Endothelial cell of umbilical vein (primary cell): ENCODE measurements around the gene KAT6B. TPM values are rescaled to one million over a fixed set of nuclear protein-coding genes. Genes with fewer than 3 reads are reported as not detected.
A peak's percentile ranks its signal among the peaks of the same experiment; 100 is the strongest.

Source experiments
- BruUV-seq: library from RNA; stranded (reverse); fragments of 400-500 nt; replicated peaks from 2 replicates; lab custom pipeline; 2021; lab: Mats Ljungman, UMichigan
- CTCF ChIA-PET: fragments of 300-600, 350-600 bp; sonication (Branson Sonifier 250); formaldehyde crosslinking; loops from one replicate; lab custom pipeline; 2021; ENCODE audit warnings: antibody characterized with exemption, inconsistent platforms; lab: Charles Lee
- POLR2A ChIA-PET: fragments of 300-600, 350-600 bp; sonication (Branson Sonifier 250); formaldehyde crosslinking; loops from one replicate; lab custom pipeline; 2021; ENCODE audit warnings: antibody characterized with exemption, inconsistent platforms; lab: Charles Lee
- DNase-seq: peaks from one replicate; pipeline ENCODE4 v3.0.0-alpha.2; 2011; ENCODE audit warnings: low read depth, low spot score
- FAIRE-seq: peaks from 2 replicates; lab custom pipeline; 2011; peaks lifted over from hg19 to GRCh38; lab: Jason Lieb, UNC
- H2AFZ ChIP-seq: 2 replicates; pipeline ENCODE4 v1.6.0; 2012; ENCODE audit warnings: low read depth, low read length, control low read depth, inconsistent platforms
- H3K27ac ChIP-seq: 2 replicates; pipeline ENCODE4 v1.5.1; 2011; ENCODE audit warnings: low read depth, mild to moderate bottlenecking, control low read depth, low read length, moderate library complexity; ENCODE audit not compliant: insufficient read depth
- H3K27me3 ChIP-seq, 2 experiments: 2 replicates each; pipeline versions ENCODE4 v1.6.0 to v1.6.1; 2011; ENCODE audit warnings: low read length in 2 of 2, mixed read lengths in 1 of 2; ENCODE audit not compliant: control insufficient read depth in 2 of 2, insufficient read depth in 2 of 2
- H3K36me3 ChIP-seq, 2 experiments: 2 replicates in 1 of 2; 3 replicates in 1 of 2; pipeline ENCODE4 v1.5.1; 2011; ENCODE audit warnings: low read length in 2 of 2, mild to moderate bottlenecking in 1 of 2, moderate library complexity in 1 of 2; ENCODE audit not compliant: control insufficient read depth in 2 of 2, insufficient read depth in 2 of 2; ENCODE audit errors: extremely low read depth in 1 of 2
- H3K4me1 ChIP-seq: 3 replicates; pipeline ENCODE4 v1.5.1; 2011; ENCODE audit warnings: mild to moderate bottlenecking, low read length; ENCODE audit not compliant: control insufficient read depth, insufficient read depth; ENCODE audit errors: extremely low read depth
- H3K4me2 ChIP-seq: 2 replicates; pipeline ENCODE4 v1.6.1; 2011; ENCODE audit warnings: low read length, control low read depth, mixed read lengths; ENCODE audit not compliant: insufficient read depth
- H3K4me3 ChIP-seq, 3 experiments: fragments of 200-600 bp in 1 of 3; sonication (generic), shearing (Covaris generic) in 1 of 3; replicated peaks in 1 of 3; 2 replicates each; pipeline ENCODE4 v1.5.1; 2011 to 2016; ENCODE audit warnings: control low read depth in 3 of 3, low read length in 3 of 3, mild to moderate bottlenecking in 2 of 3, inconsistent platforms in 1 of 3, low read depth in 1 of 3, moderate library complexity in 1 of 3; ENCODE audit not compliant: insufficient read depth in 1 of 3
- H3K79me2 ChIP-seq: 2 replicates; pipeline ENCODE4 v1.6.0; 2012; ENCODE audit warnings: low read length, inconsistent platforms; ENCODE audit not compliant: control insufficient read depth, insufficient read depth
- H3K9ac ChIP-seq: replicated peaks from 2 replicates; pipeline ENCODE3; 2011; ENCODE audit warnings: low read length, control low read depth; ENCODE audit not compliant: insufficient read depth; ENCODE audit errors: extremely low read depth
- H3K9me1 ChIP-seq: replicated peaks from 3 replicates; pipeline ENCODE4 v1.6.0; 2011; ENCODE audit warnings: mild to moderate bottlenecking, low read length; ENCODE audit not compliant: control insufficient read depth, insufficient read depth; ENCODE audit errors: extremely low read depth
- H3K9me3 ChIP-seq: replicated peaks from 2 replicates; pipeline ENCODE4 v1.5.1; 2012; ENCODE audit warnings: low read length, inconsistent platforms; ENCODE audit not compliant: control insufficient read depth, insufficient read depth
- H4K20me1 ChIP-seq: replicated peaks from 2 replicates; pipeline ENCODE3; 2011; ENCODE audit warnings: mild to moderate bottlenecking, low read length; ENCODE audit not compliant: control insufficient read depth, insufficient read depth; ENCODE audit errors: extremely low read depth
- EZH2 ChIP-seq: IDR thresholded peaks from 2 replicates; pipeline ENCODE4 v1.6.1; 2012; ENCODE audit warnings: borderline replicate concordance, low read depth, mild to moderate bottlenecking, moderate library complexity, low read length, inconsistent platforms; ENCODE audit not compliant: severe bottlenecking
- FOS ChIP-seq: IDR thresholded peaks from 2 replicates; pipeline ENCODE4 v1.6.1; 2011; ENCODE audit warnings: mild to moderate bottlenecking, low read length, moderate library complexity, borderline replicate concordance; ENCODE audit not compliant: insufficient read depth
- GATA2 ChIP-seq: IDR thresholded peaks from 2 replicates; pipeline ENCODE4 v1.7.0; 2011; ENCODE audit warnings: low read depth, mild to moderate bottlenecking, moderate library complexity, mixed read lengths, low read length; ENCODE audit not compliant: insufficient read length, insufficient read depth
- JUN ChIP-seq: IDR thresholded peaks from 2 replicates; pipeline ENCODE4 v1.6.1; 2011; ENCODE audit warnings: borderline replicate concordance, low read depth; ENCODE audit not compliant: insufficient read length, insufficient read depth
- MYC ChIP-seq: IDR thresholded peaks from one replicate; pipeline ENCODE4 v1.6.1; 2011; ENCODE audit warnings: mild to moderate bottlenecking, low read depth, low read length
- POLR2A ChIP-seq: IDR thresholded peaks from 2 replicates; pipeline ENCODE4 v1.6.1; 2012; ENCODE audit warnings: low read depth, mild to moderate bottlenecking, control low read depth, low read length
- POLR2AphosphoS5 ChIP-seq: IDR thresholded peaks from 2 replicates; pipeline ENCODE4 v1.6.1; 2012; ENCODE audit warnings: low read depth, mild to moderate bottlenecking, control low read depth, low read length, moderate library complexity; ENCODE audit not compliant: insufficient read depth
- dilution Hi-C: fragments of 300-500 bp; cut with MboI; formaldehyde crosslinking; loops from one replicate; pipeline ENCODE4 v1.15.0; 2019; ENCODE audit warnings: low sequenced_read_pairs; ENCODE audit not compliant: extremely low pct_ligation_motif_present
- intact Hi-C: fragments of 100-400 bp; cut with micrococcal nuclease; formaldehyde crosslinking; loops from one replicate; pipeline ENCODE4 v1.10.0; 2022
- polyA plus RNA-seq, 4 experiments: library from polyadenylated mRNA; depleted of rRNA in 3 of 4; stranded (reverse) in 3 of 4; unstranded in 1 of 4; fragments of >200 nt; gene quantifications; 2 replicates each; pipeline versions ENCODE4 v1.2.1 to v1.2.3, GENCODE V29; 2011 to 2012; ENCODE audit warnings: missing spikeins in 1 of 4
- total RNA-seq: library from RNA; stranded (reverse); gene quantifications from 2 replicates; pipeline ENCODE4 v1.2.3, GENCODE V29; 2021
- TF ChIP-seq, protein P1 (sequence below), 2 donors: IDR thresholded peaks; 1 replicate in 1 of 2; 2 replicates in 1 of 2; pipeline ENCODE4 v1.5.1; 2011; ENCODE audit warnings: low read length in 2 of 2, mild to moderate bottlenecking in 2 of 2, moderate library complexity in 2 of 2, control low read depth in 1 of 2, inconsistent platforms in 1 of 2, low read depth in 1 of 2; ENCODE audit not compliant: insufficient read depth in 1 of 2; ENCODE audit errors: extremely low read depth in 1 of 2
- TF ChIP-seq, protein P2 (sequence below): IDR thresholded peaks from 2 replicates; pipeline ENCODE4 v1.6.1; 2011; ENCODE audit not compliant: insufficient read depth, insufficient read length

Gene KAT6B
- total and polyA plus RNA-seq, 2 donors (not counting 3 experiments of a cell fraction or from before 2014, with no cell fraction given), result 4.5 to 17.0 TPM

GRCh38 chr10:75070476-75070875, 244.1 kb downstream of the KAT6B start:
- intact Hi-C loops, result no loop called here
- FAIRE-seq, result no peak

GRCh38 chr10:75070961-75071428, 244.6 kb downstream of the KAT6B start:
- no peak overlapping the region for H3K27ac ChIP-seq
- no peaks in the 10 kb centered on the region for H3K9me3 ChIP-seq
- ChIA-PET CTCF (interaction anchor here (1.6 kb wide), 1 partner anchor 827 kb away, joined by 4 read pairs; no protein-coding TSS in a partner anchor), POLR2A (no interaction called here)
- FAIRE-seq (peak; percentile 49), DNase-seq (peak; percentile 47)
- no peak overlapping the region for H3K4me3 ChIP-seq
- no peaks in the 10 kb centered on the region for H3K79me2 ChIP-seq
- TF ChIP-seq, protein P1, sequence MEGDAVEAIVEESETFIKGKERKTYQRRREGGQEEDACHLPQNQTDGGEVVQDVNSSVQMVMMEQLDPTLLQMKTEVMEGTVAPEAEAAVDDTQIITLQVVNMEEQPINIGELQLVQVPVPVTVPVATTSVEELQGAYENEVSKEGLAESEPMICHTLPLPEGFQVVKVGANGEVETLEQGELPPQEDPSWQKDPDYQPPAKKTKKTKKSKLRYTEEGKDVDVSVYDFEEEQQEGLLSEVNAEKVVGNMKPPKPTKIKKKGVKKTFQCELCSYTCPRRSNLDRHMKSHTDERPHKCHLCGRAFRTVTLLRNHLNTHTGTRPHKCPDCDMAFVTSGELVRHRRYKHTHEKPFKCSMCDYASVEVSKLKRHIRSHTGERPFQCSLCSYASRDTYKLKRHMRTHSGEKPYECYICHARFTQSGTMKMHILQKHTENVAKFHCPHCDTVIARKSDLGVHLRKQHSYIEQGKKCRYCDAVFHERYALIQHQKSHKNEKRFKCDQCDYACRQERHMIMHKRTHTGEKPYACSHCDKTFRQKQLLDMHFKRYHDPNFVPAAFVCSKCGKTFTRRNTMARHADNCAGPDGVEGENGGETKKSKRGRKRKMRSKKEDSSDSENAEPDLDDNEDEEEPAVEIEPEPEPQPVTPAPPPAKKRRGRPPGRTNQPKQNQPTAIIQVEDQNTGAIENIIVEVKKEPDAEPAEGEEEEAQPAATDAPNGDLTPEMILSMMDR (IDR thresholded peaks at IDR 0.05; ENCODE audit: extremely low read depth in 1 of 2, insufficient read depth in 1 of 2, low read depth in 1 of 2, low read length in 2 of 2), result no peak
- no peak for TF ChIP-seq POLR2A
- TF ChIP-seq MYC, result no peak
- TF ChIP-seq JUN, result no peak
- no peak for TF ChIP-seq FOS
- TF ChIP-seq EZH2, result no peak
- no peak for TF ChIP-seq GATA2
- TF ChIP-seq, protein P2, sequence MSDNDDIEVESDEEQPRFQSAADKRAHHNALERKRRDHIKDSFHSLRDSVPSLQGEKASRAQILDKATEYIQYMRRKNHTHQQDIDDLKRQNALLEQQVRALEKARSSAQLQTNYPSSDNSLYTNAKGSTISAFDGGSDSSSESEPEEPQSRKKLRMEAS, result no peak
- no peak for TF ChIP-seq POLR2AphosphoS5
- BruUV-seq, result no TSS peak
- no peaks in the 10 kb centered on the region for H3K9me1 ChIP-seq
- no peaks in the 10 kb centered on the region for H3K4me1 ChIP-seq
- intact Hi-C loops (no loop called here), dilution Hi-C loops (no loop called here)
- H3K36me3 ChIP-seq, result no peaks in the 10 kb centered on the region
- no peaks in the 10 kb centered on the region for H3K27me3 ChIP-seq
- no peak overlapping the region for H3K9ac ChIP-seq
- no peak overlapping the region for H3K4me2 ChIP-seq
- H4K20me1 ChIP-seq, result no peaks in the 10 kb centered on the region
- no peak overlapping the region for H2AFZ ChIP-seq

More at GRCh38 chr10:75070476-75070875, 244.1 kb downstream of the KAT6B start:
- Histone ChIP-seq H3K4me2 (no peak overlapping the region), H3K4me1 (no peaks in the 10 kb centered on the region), H3K9ac (no peak overlapping the region), H3K36me3 (no peaks in the 10 kb centered on the region), H3K9me1 (no peaks in the 10 kb centered on the region), H3K4me3 (no peak overlapping the region), H3K27me3 (no peaks in the 10 kb centered on the region), H2AFZ (no peak overlapping the region), H3K79me2 (no peaks in the 10 kb centered on the region), H3K27ac (no peak overlapping the region), H3K9me3 (no peaks in the 10 kb centered on the region), H4K20me1 (no peaks in the 10 kb centered on the region)
- no peak for DNase-seq
- CTCF ChIA-PET, result interaction anchor here (1.6 kb wide), 1 partner anchor 827 kb away, joined by 4 read pairs; no protein-coding TSS in a partner anchor
- TF ChIP-seq JUN, result no peak
- TF ChIP-seq, protein P2, result no peak
- POLR2A ChIA-PET, result no interaction called here
- dilution Hi-C loops, result no loop called here
- no TSS peak for BruUV-seq
